Measurements from ENCODE around the gene TTLL8. TPM values are rescaled to one million over a fixed set of nuclear protein-coding genes. Genes with fewer than 3 reads are reported as not detected.

The TTLL8 gene
- polyA plus RNA-seq, 1 of the 3 experiments (the other 2 are of a cell fraction), result not detected

GRCh38 chr22:50008151-50009040 lies 49.7 kb downstream of the TTLL8 start:
- no peak overlapping the region for H2AFZ ChIP-seq (ENCODE audit: low read depth)
- POLR2A ChIA-PET, result no interaction called here

More at GRCh38 chr22:50008151-50009040, 49.7 kb downstream of the TTLL8 start:
- Histone ChIP-seq H3K27ac (ENCODE audit: low read depth in 2 of 2, low read length in 1 of 2) (no peak overlapping the region), H3K9ac (no peak overlapping the region), H3K27me3 (ENCODE audit: insufficient read depth) (peaks cover 36% of the 10 kb centered on the region), H3K4me3 (ENCODE audit: low read depth in 2 of 2, low read length in 1 of 2) (no peak overlapping the region), H3K4me1 (ENCODE audit: control insufficient read depth in 1 of 2, insufficient read depth in 2 of 2, low read depth in 1 of 2, low read length in 1 of 2) (no peaks in the 10 kb centered on the region), H4K20me1 (ENCODE audit: insufficient read depth) (no peaks in the 10 kb centered on the region), H3K9me2 (no peaks in the 10 kb centered on the region), H3K9me3 (no peaks in the 10 kb centered on the region), H3F3A (replicated peaks; ENCODE audit: insufficient read depth) (no peaks in the 10 kb centered on the region), H3K79me2 (ENCODE audit: insufficient read depth) (no peaks in the 10 kb centered on the region), H3K36me3 (replicated peaks in 1 of 2; ENCODE audit: control insufficient read depth in 1 of 2, insufficient read depth in 2 of 2, low read length in 1 of 2) (no peaks in the 10 kb centered on the region), H3K4me2 (no peak overlapping the region)
- 80% methylated on average over 17 of the region's 24 CpGs for WGBS (ENCODE audit: low lambda C conversion rate)
- TF ChIP-seq ELF1 (IDR thresholded peaks at IDR 0.05) (no peak), YY1 (IDR thresholded peaks at IDR 0.05; ENCODE audit: low read depth) (no peak), POLR2AphosphoS5 (IDR thresholded peaks at IDR 0.05; ENCODE audit: low read depth, low read length) (no peak), REST (IDR thresholded peaks at IDR 0.05; ENCODE audit: low read depth, low read length) (no peak), IRF3 (IDR thresholded peaks at IDR 0.05; ENCODE audit: low read depth, low read length) (no peak), NFIC (IDR thresholded peaks at IDR 0.05; ENCODE audit: borderline replicate concordance) (no peak), USF1 (IDR thresholded peaks at IDR 0.05; ENCODE audit: borderline replicate concordance, low read depth) (no peak), MEF2A (IDR thresholded peaks at IDR 0.05; ENCODE audit: borderline replicate concordance, low read depth) (no peak), EZH2phosphoT487 (IDR thresholded peaks at IDR 0.05; ENCODE audit: borderline replicate concordance, low read depth) (no peak), MAX (IDR thresholded peaks at IDR 0.05; ENCODE audit: low read depth) (no peak), CHD2 (IDR thresholded peaks at IDR 0.05; ENCODE audit: low read length, partially characterized antibody) (no peak), FOSL2 (IDR thresholded peaks at IDR 0.05; ENCODE audit: borderline replicate concordance, low read depth) (no peak), RFX5 (IDR thresholded peaks at IDR 0.05; ENCODE audit: low read length) (no peak), GABPA (IDR thresholded peaks at IDR 0.05; ENCODE audit: low read depth) (no peak), TAF1 (IDR thresholded peaks at IDR 0.05; ENCODE audit: borderline replicate concordance, low read depth, low read length) (no peak), SIN3A (IDR thresholded peaks at IDR 0.05; ENCODE audit: borderline replicate concordance, low read depth, low read length) (no peak)
- peak; percentile 20 for DNase-seq
- CTCF ChIA-PET, result interaction anchor here (0.7 to 2.1 kb wide), 3 partner anchors 8 to 22 kb away, joined by 3 to 8 read pairs (median 3); no protein-coding TSS in a partner anchor
